ENCODE results near the gene ULK1. TPM values are rescaled to one million over a fixed set of nuclear protein-coding genes. Genes with fewer than 3 reads are reported as not detected.

The ULK1 gene
- total RNA-seq, 1 experiment from 2014 or later = 72.1 TPM

GRCh38 chr12:131855521-131856142, 38.8 kb upstream of the ULK1 start:
- Histone ChIP-seq H3K27me3 (ENCODE audit: control insufficient read depth, insufficient read depth, low read length) (no peaks in the 10 kb centered on the region), H3K36me3 (ENCODE audit: control insufficient read depth, insufficient read depth, low read length) (no peaks in the 10 kb centered on the region), H3K4me1 (ENCODE audit: control insufficient read depth, insufficient read depth, low read length) (peaks cover 15% of the 10 kb centered on the region), H3K9me3 (ENCODE audit: control insufficient read depth, insufficient read depth, low read depth, low read length) (no peaks in the 10 kb centered on the region), H3K4me3 (ENCODE audit: low read depth in 2 of 2, low read length in 2 of 2) (no peak overlapping the region), H3K27ac (ENCODE audit: low read length) (no peak overlapping the region)
- no peak for TF ChIP-seq SIN3A (IDR thresholded peaks at IDR 0.05; ENCODE audit: borderline replicate concordance, insufficient read depth, low read depth, low read length)
- TF ChIP-seq REST (IDR thresholded peaks at IDR 0.05; ENCODE audit: insufficient read depth in 1 of 2, low read depth in 2 of 2, low read length in 1 of 2) = no peak
- no peak for TF ChIP-seq TCF7L2 (IDR thresholded peaks at IDR 0.05; ENCODE audit: low read depth, low read length)
- no peak for TF ChIP-seq CTCF (IDR thresholded peaks at IDR 0.05)
- TF ChIP-seq POLR2AphosphoS5 (IDR thresholded peaks at IDR 0.05; ENCODE audit: low read depth, low read length) = no peak; the same call in 1 of the 2 replicates
- no peak for ATAC-seq
- intact Hi-C loops (cut with micrococcal nuclease; ENCODE audit: unreplicated experiment) = no loop called here
- POLR2A ChIA-PET = no interaction called here
- CTCF ChIA-PET = no interaction called here
- DNase-seq (ENCODE audit: low read depth, low spot score) = no peak
- no TSS peak for BruUV-seq (replicated peaks)
- in situ Hi-C loops (cut with HindIII; ENCODE audit: low pct_unique_long_range_greater_than_20kb, low sequenced_read_pairs) = no loop called here

GRCh38 chr12:131856366-131857097, 37.9 kb upstream of the ULK1 start:
- DNase-seq (ENCODE audit: low read depth, low spot score) (no peak), ATAC-seq (no peak)
- ChIA-PET CTCF (no interaction called here), POLR2A (no interaction called here)
- H3K4me3 ChIP-seq (ENCODE audit: low read depth in 2 of 2, low read length in 2 of 2) = no peak overlapping the region
- TF ChIP-seq REST (IDR thresholded peaks at IDR 0.05; ENCODE audit: insufficient read depth in 1 of 2, low read depth in 2 of 2, low read length in 1 of 2) = no peak
- TF ChIP-seq CTCF (IDR thresholded peaks at IDR 0.05) = no peak
- TF ChIP-seq POLR2AphosphoS5 (IDR thresholded peaks at IDR 0.05; ENCODE audit: low read depth, low read length) = no peak
- no peak for TF ChIP-seq TCF7L2 (IDR thresholded peaks at IDR 0.05; ENCODE audit: low read depth, low read length)
- TF ChIP-seq SIN3A (IDR thresholded peaks at IDR 0.05; ENCODE audit: borderline replicate concordance, insufficient read depth, low read depth, low read length) = no peak
- no TSS peak for BruUV-seq (replicated peaks)
- H3K27ac ChIP-seq (ENCODE audit: low read length) = no peak overlapping the region; the same call in 1 of the 2 replicates
- intact Hi-C loops (cut with micrococcal nuclease; ENCODE audit: unreplicated experiment) = no loop called here
- no peaks in the 10 kb centered on the region for H3K27me3 ChIP-seq (ENCODE audit: control insufficient read depth, insufficient read depth, low read length)
- in situ Hi-C loops (cut with HindIII; ENCODE audit: low pct_unique_long_range_greater_than_20kb, low sequenced_read_pairs) = no loop called here
- peaks cover 23% of the 10 kb centered on the region for H3K4me1 ChIP-seq (ENCODE audit: control insufficient read depth, insufficient read depth, low read length)
- H3K36me3 ChIP-seq (ENCODE audit: control insufficient read depth, insufficient read depth, low read length) = no peaks in the 10 kb centered on the region
- H3K9me3 ChIP-seq (ENCODE audit: control insufficient read depth, insufficient read depth, low read depth, low read length) = no peaks in the 10 kb centered on the region

All from Panc1 (cell line).